Stimulated activated CD4-positive, alpha-beta T cell treated with anti-CD3 and anti-CD28 coated beads, Interleukin-4, amount 100 ng/mL, for 1 hour (primary cell): ENCODE results near the gene IL17D.
A peak's percentile ranks its signal among the peaks of the same experiment; 100 is the strongest.
"Not testable (repeated sequence)": the region's sequence is repeated elsewhere in the genome, so short reads cannot be mapped to it uniquely, and the experiment has no call there.

Experiments
- DNase-seq: peaks from one replicate; pipeline ENCODE4 v3.0.0-alpha.2; 2020

Gene IL17D

DNA sequence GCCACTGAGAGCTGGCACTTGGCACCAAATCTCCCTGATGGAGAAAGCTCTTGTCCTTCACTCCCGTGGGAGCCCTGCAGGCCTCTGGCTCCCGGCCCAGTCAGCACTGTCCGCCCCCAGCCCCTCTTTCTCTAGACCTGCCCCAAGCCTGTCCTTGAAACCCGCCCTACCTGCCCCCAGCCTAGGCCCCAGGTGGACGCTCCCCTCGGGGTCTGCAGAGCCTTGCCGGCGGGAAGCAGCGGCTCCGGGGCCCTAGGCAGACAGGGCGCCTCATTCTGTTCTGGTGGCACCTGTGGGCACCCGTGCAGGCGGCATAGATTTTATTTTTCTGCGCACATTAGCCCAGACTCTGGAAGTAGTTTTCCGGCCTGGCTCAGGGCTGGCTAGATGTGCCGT is 17.6 kb downstream of the IL17D start:
- DNase-seq: no peak

- peak; percentile 17 for DNase-seq
Observed at GRCh38 chr13:20721454-20722357, 18.2 kb downstream of the IL17D start.

DNA sequence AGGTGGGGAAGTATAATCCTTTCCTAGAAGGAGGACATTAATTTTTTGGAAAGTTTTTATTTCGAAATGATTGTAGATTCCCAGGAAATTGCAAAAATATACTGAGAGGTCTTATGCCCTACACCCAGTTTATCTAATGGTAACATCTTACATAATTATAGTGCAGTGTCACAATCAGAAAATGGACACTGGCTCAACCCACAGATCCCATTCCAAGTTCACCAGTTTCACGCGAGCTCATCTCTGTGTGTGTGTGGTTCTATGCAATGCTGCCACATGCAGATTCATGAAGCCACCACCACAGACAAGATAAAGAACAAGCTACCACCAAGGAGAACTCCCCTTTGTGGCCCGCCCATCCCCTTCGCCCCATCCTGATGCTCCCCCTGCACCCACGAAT is 24.4 kb downstream of the IL17D start:
- DNase-seq: no peak

- DNase-seq: no peak
Observed at GRCh38 chr13:20728579-20729311, 25.2 kb downstream of the IL17D start.

DNA sequence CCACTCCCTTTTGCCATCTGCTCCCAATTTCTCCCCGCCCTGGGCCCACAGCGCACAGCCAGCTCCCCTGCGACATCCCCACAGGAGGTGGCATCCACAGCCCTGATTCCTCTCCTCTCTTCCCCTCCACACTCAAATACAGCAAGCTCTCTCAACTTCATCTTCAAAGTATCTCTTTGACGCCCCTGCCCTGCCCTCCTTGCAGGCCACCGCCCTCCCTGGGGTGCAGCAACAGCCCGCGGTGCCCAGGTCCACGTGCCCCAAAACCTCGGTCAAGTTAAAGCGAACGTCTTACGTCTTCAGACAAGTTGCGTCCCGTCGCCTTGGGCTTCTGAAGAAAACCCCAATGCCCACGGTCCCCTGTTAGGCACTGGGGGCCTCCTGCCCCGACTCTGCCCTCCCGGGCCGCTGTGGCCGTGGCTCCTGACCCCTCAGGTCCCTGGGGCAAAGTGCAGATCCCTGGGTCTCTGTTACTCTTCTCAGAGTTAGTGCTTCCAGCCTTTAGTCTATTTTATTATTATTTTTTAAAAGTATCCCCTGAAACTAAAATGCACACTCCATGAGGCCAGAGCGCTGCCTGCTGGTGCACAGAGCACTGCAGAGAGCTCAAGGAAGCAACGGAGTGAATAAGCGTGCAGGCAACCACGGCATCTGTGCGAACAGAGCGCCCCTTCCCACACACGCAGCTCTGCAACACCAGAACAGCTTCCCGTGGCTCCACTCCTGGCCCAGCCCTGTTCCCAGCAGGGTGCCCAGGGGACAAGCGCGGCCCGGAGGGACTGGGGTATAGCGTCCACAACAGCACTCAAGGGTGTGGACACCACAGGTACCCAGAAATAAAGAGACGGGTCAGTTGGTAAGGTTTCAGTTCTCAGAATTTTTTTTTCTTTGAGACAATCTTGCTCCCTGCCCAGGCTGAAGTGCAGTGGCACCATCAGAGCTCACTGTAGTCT is 26.4 kb downstream of the IL17D start:
- DNase-seq: no peak

GRCh38 chr13:20738616-20739015 is 35.1 kb downstream of the IL17D start:
- DNase-seq: no peak

GRCh38 chr13:20740021-20740420 is 36.5 kb downstream of the IL17D start:
- no peak for DNase-seq

- not testable (repeated sequence) for DNase-seq
Observed at GRCh38 chr13:20743830-20744404, 40.4 kb downstream of the IL17D start.

DNA sequence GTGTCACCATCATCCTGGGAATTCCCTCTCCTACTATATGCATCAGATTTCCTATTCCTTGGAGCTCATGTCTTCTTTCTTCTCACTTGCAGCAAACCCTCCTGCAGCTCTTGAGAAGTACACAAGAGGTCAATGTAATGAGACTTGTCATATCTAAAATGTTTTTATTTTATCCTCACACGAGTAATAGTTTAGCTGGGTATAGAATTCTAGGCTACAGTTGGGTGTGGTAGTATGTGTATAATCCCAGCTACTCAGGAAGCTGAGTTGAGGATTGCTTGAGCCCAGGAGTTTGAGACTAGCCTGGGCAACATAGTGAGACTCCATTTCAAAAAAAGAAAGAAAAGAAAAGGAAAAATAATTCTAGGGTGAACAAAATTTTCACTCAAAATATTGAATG is 45.9 kb downstream of the IL17D start:
- no peak for DNase-seq

GRCh38 chr13:20754009-20754408 is 50.5 kb downstream of the IL17D start:
- DNase-seq: no peak

GRCh38 chr13:20760872-20761271 is 57.4 kb downstream of the IL17D start:
- no peak for DNase-seq

- DNase-seq: no peak
Observed at GRCh38 chr13:20767309-20767943, 63.9 kb downstream of the IL17D start.

- no peak for DNase-seq
Observed at GRCh38 chr13:20769091-20769490, 65.6 kb downstream of the IL17D start.

DNA sequence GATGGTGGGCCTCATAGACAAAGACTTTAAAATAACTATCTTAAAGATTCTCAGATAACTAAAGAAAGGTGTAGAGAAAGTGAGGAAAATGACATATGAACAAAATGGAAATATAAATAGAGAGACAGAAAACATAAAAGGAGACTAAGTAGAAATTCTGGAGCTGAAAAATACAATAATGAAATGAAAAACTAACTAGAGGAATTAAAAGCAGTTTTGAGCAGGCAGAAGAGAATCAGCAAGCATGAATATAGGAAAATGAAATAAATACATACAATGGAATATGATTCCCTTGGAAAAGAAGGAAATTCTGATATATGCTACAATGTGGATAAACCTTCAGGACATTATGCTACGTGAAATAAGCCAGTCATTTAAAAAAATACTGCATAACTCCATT is 66.3 kb downstream of the IL17D start:
- DNase-seq: no peak
